A204.1 (cell line): Measurements from ENCODE around the gene AVL9.
"Not testable (repeated sequence)": the region's sequence is repeated elsewhere in the genome, so short reads cannot be mapped to it uniquely, and the experiment has no call there.

Source experiments
- FAIRE-seq: peaks from 2 replicates; lab custom pipeline; 2012; peaks lifted over from hg19 to GRCh38; lab: Jason Lieb, UNC

Gene AVL9

GRCh38 chr7:32591938-32592337 is 96.6 kb downstream of the AVL9 start:
- FAIRE-seq, result no peak

GRCh38 chr7:32592701-32593100 is 97.4 kb downstream of the AVL9 start:
- no peak for FAIRE-seq

GRCh38 chr7:32594965-32595490 is 99.7 kb downstream of the AVL9 start:
- no peak for FAIRE-seq

- FAIRE-seq, result not testable (repeated sequence)
These were observed 105.9 kb downstream of the AVL9 start for GRCh38 chr7:32601196-32601595.

- no peak for FAIRE-seq
These were observed 107.2 kb downstream of the AVL9 start for GRCh38 chr7:32602470-32602869.

GRCh38 chr7:32603492-32603891 is 108.2 kb downstream of the AVL9 start:
- not testable (repeated sequence) for FAIRE-seq

GRCh38 chr7:32604047-32604446 is 108.8 kb downstream of the AVL9 start:
- FAIRE-seq, result not testable (repeated sequence)

- no peak for FAIRE-seq
These were observed 109.7 kb downstream of the AVL9 start for GRCh38 chr7:32605032-32605431.

- FAIRE-seq, result no peak
These were observed 114.2 kb downstream of the AVL9 start for GRCh38 chr7:32609463-32609862.

- FAIRE-seq, result no peak
These were observed 116.2 kb downstream of the AVL9 start for GRCh38 chr7:32611201-32612099.

- no peak for FAIRE-seq
These were observed 121.3 kb downstream of the AVL9 start for GRCh38 chr7:32616625-32617024.

- no peak for FAIRE-seq
These were observed 123.2 kb downstream of the AVL9 start for GRCh38 chr7:32618470-32618869.

GRCh38 chr7:32618987-32619386 is 123.7 kb downstream of the AVL9 start:
- FAIRE-seq, result no peak

- peak; percentile 65 for FAIRE-seq
These were observed 124.1 kb downstream of the AVL9 start for GRCh38 chr7:32619416-32619815.

- FAIRE-seq, result peak; percentile 16
These were observed 135.7 kb downstream of the AVL9 start for GRCh38 chr7:32631021-32631420.

GRCh38 chr7:32631590-32632497 is 136.6 kb downstream of the AVL9 start:
- FAIRE-seq, result not testable (repeated sequence)

- FAIRE-seq, result not testable (repeated sequence)
These were observed 138.2 kb downstream of the AVL9 start for GRCh38 chr7:32633446-32633845.

GRCh38 chr7:32634798-32635393 is 139.6 kb downstream of the AVL9 start:
- FAIRE-seq, result peak; percentile 59

GRCh38 chr7:32636725-32637462 is 141.6 kb downstream of the AVL9 start:
- FAIRE-seq, result not testable (repeated sequence)

GRCh38 chr7:32637611-32638010 is 142.3 kb downstream of the AVL9 start:
- FAIRE-seq, result not testable (repeated sequence)
